IMR-90 (cell line): ENCODE results near the gene CCT5. TPM values are rescaled to one million over a fixed set of nuclear protein-coding genes. Genes with fewer than 3 reads are reported as not detected.

Source experiments
- CTCF ChIP-seq: conservative IDR thresholded peaks from 2 replicates; pipeline ENCODE4 v1.5.1; 2012; ENCODE audit warnings: mild to moderate bottlenecking, low read depth, low read length, improper control_type of control experiment
- NFE2L2 ChIP-seq: fragments of 150-350 bp; IDR thresholded peaks from 2 replicates; pipeline ENCODE4 v1.6.1; 2016; ENCODE audit warnings: low read depth, mild to moderate bottlenecking, low read length
- RAD21 ChIP-seq: IDR thresholded peaks from 2 replicates; pipeline ENCODE4 v1.6.1; 2012; ENCODE audit warnings: low read length, improper control_type of control experiment
- RFX5 ChIP-seq: IDR thresholded peaks from 2 replicates; pipeline ENCODE4 v1.8.0; 2012; ENCODE audit warnings: low read depth, mild to moderate bottlenecking, low read length, moderate library complexity
- polyA plus RNA-seq, 3 experiments: library from polyadenylated mRNA; depleted of rRNA; stranded (reverse); fragments of >200 nt; gene quantifications; 2 replicates each; pipeline ENCODE4 v1.2.3, GENCODE V29; 2012; ENCODE audit warnings: low replicate concordance in 1 of 3
- total RNA-seq: library from RNA; depleted of rRNA; stranded (reverse); fragments of >200 nt; gene quantifications from 2 replicates; pipeline ENCODE4 v1.2.3, GENCODE V29; 2012

Gene CCT5
- total and polyA plus RNA-seq, 2 of the 4 experiments (the other 2 are of a cell fraction) = 358 to 481 TPM

- TF ChIP-seq CTCF = no peak
- no peak for TF ChIP-seq RAD21
- no peak for TF ChIP-seq RFX5
- no peak for TF ChIP-seq NFE2L2
Measured at GRCh38 chr5:10295619-10296326, 45.7 kb downstream of the CCT5 start (continued).
